CD4-positive, alpha-beta T cell treated with Interleukin-4 for 1 hour (primary cell): ENCODE results near the gene DENND1B.

Experiments used
- DNase-seq, 2 donors: peaks; one replicate each; pipeline ENCODE4 v3.0.0-alpha.2; 2020 to 2022

The DENND1B gene, protein sequence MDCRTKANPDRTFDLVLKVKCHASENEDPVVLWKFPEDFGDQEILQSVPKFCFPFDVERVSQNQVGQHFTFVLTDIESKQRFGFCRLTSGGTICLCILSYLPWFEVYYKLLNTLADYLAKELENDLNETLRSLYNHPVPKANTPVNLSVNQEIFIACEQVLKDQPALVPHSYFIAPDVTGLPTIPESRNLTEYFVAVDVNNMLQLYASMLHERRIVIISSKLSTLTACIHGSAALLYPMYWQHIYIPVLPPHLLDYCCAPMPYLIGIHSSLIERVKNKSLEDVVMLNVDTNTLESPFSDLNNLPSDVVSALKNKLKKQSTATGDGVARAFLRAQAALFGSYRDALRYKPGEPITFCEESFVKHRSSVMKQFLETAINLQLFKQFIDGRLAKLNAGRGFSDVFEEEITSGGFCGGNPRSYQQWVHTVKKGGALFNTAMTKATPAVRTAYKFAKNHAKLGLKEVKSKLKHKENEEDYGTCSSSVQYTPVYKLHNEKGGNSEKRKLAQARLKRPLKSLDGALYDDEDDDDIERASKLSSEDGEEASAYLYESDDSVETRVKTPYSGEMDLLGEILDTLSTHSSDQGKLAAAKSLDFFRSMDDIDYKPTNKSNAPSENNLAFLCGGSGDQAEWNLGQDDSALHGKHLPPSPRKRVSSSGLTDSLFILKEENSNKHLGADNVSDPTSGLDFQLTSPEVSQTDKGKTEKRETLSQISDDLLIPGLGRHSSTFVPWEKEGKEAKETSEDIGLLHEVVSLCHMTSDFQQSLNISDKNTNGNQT

GRCh38 chr1:197775282-197776262 is at the start of gene DENND1B:
TSS of gene DENND1B (minus strand) at chr1:197775480. CDS start at chr1:197775155, 325 bp downstream.
- DNase-seq = peak; percentile 85 to 86

GRCh38 chr1:197814306-197814705 is 39.0 kb upstream of the DENND1B start:
- DNase-seq = no peak

- DNase-seq = no peak
These were observed 38.5 kb upstream of the DENND1B start for GRCh38 chr1:197813741-197814140.

- DNase-seq = no peak
These were observed 36.5 kb upstream of the DENND1B start for GRCh38 chr1:197811769-197812168.

GRCh38 chr1:197810812-197811211 is 35.5 kb upstream of the DENND1B start:
- DNase-seq = no peak

- peak in 1 of 2 donors; percentile 4 for DNase-seq
These were observed 33.6 kb upstream of the DENND1B start for GRCh38 chr1:197808880-197809279.

DNA sequence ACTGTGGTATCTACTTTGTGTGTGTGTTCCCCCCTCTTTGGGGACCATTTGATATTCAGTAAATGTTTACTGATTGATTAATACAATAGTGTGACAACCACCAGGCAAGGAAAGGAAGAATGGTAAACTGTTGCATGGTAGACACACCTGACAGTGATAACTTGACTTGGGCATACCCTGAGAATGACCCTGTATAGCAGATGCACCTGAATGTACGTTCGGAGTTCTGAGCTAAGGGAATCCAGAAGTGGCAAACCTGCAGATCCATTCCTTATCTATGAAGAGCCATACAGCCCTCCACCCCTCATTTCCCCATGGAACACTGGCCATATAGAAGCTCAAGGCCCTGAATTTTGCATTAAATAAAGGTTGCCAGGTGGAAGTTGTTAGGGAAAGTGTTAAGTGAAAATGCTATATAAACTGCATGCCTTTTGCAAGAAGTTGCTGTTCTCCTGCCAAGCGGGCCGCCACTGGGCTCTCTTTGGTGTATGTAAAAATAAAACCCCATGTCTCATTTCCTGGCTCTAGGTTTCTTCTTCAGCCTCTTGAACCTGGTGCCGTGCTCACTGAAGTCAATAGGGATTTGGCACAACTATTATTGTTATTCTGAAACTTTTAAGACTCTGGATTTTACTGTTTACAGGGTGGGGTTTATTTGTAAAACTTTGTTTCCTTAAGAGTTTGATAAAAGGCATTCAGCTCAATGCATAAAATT is 32.6 kb upstream of the DENND1B start:
- no peak for DNase-seq

DNA sequence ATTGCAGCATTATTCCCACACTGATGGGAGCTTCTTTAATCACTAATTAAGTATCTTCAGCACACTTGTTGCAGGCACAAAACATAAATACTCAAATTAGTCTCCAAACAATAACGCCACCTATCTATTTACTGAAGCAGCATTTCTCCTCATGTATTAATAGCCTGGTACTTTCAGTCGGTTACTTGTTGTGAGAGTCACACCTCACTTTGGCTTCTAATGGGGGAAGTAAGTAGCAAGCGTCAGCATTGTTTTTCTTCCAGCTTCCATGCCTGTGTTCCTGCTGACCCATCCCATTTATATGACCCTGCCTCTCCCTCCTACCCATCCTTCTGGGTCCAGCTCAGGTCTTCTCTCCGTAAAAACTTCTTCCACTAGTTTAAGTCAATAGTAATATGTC is 31.9 kb upstream of the DENND1B start:
- peak in 1 of 2 donors; percentile 3 for DNase-seq

GRCh38 chr1:197806718-197807117 is 31.4 kb upstream of the DENND1B start:
- peak in 1 of 2 donors; percentile 11 for DNase-seq

- no peak for DNase-seq
These were observed 26.4 kb upstream of the DENND1B start for GRCh38 chr1:197801684-197802083.

DNA sequence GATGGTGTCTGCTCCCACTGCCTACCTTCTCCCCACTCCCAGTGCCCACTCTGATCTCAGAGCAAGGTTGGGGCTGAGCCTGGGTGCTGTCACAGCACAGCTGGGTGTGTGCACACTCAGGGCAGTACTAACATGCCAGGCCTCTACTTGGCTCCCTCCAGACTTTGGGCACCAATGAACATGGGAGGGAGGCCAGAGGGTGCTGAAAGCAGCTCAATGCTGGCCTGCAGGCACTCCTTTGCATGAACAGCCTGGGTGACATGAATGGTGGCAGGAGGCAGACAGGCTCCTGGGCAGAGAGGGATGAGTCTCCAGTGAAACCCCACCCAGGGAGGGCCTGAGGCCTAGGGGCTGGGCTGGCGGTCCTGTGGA is 25.8 kb upstream of the DENND1B start:
- DNase-seq = no peak

DNA sequence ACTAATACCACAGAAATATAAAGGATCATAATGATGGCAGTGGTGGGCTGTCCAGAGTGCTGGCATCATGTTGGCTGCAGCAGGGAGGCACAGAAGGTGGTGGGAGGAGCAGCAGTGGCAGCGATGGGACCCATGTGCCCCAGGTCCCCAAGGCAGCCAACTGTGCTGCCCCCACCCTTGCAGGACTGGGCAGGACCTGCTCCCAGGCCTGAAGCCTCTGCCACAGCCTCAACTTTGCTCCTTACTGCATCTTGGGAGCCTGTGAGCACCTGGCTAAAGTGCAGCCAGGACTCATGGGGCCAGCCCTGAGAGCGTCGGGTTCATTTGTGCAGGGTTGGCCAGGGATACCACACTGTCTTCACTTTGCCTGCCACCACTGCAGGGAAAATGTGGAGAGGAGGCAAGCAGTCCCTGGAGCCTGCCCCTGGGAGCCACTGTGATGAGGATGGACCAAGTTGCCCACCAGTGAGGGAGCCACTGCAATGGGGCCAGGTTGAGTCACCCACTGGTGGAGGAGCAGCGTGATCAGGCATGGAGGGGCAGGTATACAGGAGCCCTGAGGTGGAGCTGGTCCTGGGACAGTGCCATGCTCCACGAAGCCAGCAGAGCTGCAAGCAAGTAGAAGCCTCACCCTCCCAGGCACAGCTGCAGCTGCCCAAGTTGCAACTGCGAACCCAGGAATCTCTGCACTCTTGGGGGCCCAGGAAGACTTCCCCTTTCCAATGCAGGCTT is 25.3 kb upstream of the DENND1B start:
- no peak for DNase-seq

GRCh38 chr1:197799271-197799670 is 24.0 kb upstream of the DENND1B start:
- no peak for DNase-seq

DNA sequence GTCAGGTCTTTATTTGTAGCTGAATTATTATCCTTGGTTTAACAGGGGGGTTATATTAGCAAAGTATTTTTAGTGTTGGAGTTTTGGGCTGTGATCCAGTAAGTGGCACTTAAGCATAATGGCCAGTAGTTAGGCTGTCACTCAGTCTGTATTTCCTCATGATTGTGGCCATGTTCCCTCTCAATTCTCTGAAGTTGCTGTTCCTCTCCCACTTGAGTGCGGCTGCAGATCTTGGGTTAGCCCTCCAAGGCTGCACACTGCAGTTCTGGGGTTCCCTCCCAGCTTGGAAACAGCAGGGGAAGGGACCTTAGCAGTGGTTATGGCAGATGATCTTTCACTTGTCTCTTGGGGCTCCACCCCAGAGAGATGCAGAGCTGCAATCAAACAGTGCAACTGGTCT is 23.2 kb upstream of the DENND1B start:
- no peak for DNase-seq

- DNase-seq = no peak
These were observed 21.7 kb upstream of the DENND1B start for GRCh38 chr1:197797010-197797409.

DNA sequence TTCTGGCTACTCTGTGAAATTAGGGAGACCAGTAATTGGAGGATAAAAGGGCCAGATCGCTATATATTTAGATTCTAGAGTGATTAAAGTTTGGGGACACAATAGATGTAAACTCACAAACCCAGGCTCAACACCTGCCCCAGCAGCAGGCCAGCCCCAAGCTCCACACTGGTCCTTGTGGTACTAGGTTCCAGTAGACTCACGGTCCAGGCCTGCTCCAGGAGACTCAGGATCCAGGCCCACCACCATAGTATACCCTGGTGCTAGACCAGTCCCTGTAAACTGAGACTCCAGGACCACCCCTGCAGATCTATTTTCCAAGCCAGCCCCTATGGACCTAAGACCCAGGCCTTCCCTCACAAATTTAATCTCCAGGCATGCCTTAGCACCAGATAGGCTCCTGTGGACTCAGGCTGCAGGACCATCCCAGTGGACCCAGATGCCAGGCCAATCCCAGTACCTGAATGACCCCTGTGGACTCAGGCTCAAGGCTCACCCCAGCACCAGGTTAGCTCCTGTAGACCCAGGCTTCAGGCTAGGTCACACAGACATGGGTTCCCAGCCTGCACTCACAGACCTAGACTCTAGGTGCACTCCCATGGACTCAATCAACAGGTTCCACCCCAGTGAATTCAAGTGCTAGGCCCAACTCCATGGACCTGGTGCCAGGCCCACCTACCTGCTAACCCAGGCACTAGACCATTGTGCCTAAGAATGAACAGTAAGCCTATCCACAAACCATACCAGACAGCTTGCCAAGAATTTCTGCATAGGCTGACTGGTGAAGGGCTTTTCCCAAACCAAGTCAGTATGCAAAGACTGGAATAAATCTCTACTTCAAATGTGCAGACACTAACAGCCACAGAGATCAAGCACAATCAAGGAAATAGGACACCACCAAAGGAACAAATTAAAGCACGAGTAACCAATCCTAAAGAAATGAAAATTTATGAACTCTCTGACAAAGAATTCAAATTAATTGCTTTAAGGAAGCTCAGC is 13.8 kb upstream of the DENND1B start:
- no peak for DNase-seq

DNA sequence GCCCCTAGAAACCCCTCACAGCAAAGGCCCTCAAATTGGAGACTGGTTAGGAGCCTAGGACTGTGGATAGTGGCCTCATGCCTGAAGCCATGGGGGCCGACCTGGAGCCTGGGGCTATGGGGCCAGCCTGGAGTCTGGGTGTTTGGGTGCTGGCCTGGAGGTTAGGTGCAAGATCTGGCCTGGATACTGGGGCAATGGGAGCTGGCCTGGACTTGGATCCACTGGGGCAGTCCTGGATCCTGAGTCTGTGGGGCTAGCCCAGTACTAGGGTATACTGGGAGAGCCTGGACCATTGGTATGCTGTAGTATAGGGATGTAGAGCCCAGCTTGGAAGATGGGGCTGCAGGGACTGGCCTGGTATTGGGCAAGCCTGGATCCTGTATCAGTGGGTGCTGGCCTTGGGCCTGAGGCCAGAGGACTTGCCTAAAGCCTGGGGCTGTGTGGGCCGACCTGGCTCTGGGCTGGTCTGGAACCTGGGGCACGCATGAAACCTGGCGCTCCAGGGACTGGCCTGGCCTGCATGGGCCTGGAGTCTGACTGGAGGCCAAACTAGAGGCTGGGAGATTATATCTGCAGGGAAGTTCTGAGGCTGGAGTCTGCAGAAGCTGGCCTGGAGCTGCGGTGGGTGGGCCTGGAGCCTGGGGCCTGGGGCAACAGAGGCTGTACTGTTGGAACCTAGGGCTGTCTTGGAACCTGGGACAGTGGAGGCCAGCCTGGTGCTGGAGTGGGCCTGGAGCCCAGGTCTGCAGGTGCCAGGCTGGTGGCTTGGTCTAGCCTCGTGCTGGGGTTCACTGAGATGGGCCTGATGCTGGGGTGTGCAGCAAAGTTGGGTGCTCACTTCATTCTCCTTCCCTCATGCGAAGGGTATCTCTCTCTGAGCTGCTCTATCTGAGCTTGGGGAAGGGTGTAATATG is 12.6 kb upstream of the DENND1B start:
- no peak for DNase-seq

DNA sequence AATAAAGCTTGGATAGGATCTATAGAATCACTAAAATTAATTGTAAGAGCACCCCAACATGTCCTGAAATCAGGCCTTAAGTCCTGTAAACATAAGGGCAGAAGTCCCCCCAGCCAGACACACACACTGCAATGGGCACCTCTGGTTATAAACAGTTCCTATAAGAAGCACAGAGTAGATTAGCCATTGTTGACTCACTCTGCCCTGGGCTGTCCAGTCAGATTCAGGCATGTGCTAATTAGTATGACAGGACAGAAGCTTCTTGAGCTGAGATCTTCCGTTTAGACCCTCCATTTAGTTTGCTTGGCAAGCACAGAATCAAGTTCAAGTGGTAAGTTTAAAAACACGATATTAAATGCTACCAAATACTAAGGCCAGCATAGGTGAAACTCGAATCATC is 11.8 kb upstream of the DENND1B start:
- DNase-seq = no peak

DNA sequence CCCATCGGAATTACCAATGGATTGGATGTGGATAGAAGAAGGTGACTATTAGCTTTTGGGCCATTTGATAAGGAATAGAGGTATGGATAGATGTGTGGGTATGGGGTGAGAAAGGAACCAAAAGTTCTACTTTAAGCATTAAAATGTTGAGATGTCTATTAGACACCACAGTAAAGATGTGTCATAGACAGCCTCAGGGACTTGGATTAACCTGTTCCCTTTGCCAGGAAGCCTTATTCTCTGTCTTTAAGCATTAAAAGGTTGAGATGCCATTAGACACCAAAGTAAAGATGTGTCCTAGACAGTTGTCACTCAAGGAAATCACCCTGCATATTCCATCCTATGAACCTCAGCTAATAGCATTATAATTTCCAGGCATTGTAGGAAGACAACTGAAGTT is 11.0 kb upstream of the DENND1B start:
- no peak for DNase-seq
